ENCODE measurements around the gene ETV6.
A peak's percentile ranks its signal among the peaks of the same experiment; 100 is the strongest.

Gene ETV6

GRCh38 chr12:11645391-11645790 lies 4.1 kb upstream of the ETV6 start:
- DNase-seq (ENCODE audit: low spot score), result no peak

- peak; percentile 87 for DNase-seq (ENCODE audit: low spot score)
Measured at GRCh38 chr12:11648514-11649412, 711 bp upstream of the ETV6 start.

- no peak for DNase-seq (ENCODE audit: low spot score)
Measured at GRCh38 chr12:11650286-11651281, 1.1 kb downstream of the ETV6 start.

GRCh38 chr12:11651381-11651780 lies 1.9 kb downstream of the ETV6 start:
- DNase-seq (ENCODE audit: low spot score), result no peak

- DNase-seq (ENCODE audit: low spot score), result no peak
Measured at GRCh38 chr12:11651785-11652184, 2.3 kb downstream of the ETV6 start.

- peak; percentile 47 for DNase-seq (ENCODE audit: low spot score)
Measured at GRCh38 chr12:11652351-11653040, 3.0 kb downstream of the ETV6 start.

- no peak for DNase-seq (ENCODE audit: low spot score)
Measured at GRCh38 chr12:11653215-11653753, 3.8 kb downstream of the ETV6 start.

- no peak for DNase-seq (ENCODE audit: low spot score)
Measured at GRCh38 chr12:11654338-11654737, 4.9 kb downstream of the ETV6 start.

- DNase-seq (ENCODE audit: low spot score), result no peak
Measured at GRCh38 chr12:11654802-11655201, 5.3 kb downstream of the ETV6 start.

GRCh38 chr12:11655842-11656241 lies 6.4 kb downstream of the ETV6 start:
- DNase-seq (ENCODE audit: low spot score), result no peak

- DNase-seq (ENCODE audit: low spot score), result no peak
Measured at GRCh38 chr12:11656550-11656949, 7.1 kb downstream of the ETV6 start.

- DNase-seq (ENCODE audit: low spot score), result no peak
Measured at GRCh38 chr12:11657511-11657910, 8.0 kb downstream of the ETV6 start.

- DNase-seq (ENCODE audit: low spot score), result peak; percentile 64
Measured at GRCh38 chr12:11658791-11659190, 9.3 kb downstream of the ETV6 start.

- no peak for DNase-seq (ENCODE audit: low spot score)
Measured at GRCh38 chr12:11660624-11661023, 11.2 kb downstream of the ETV6 start.

- DNase-seq (ENCODE audit: low spot score), result no peak
Measured at GRCh38 chr12:11661491-11662089, 12.1 kb downstream of the ETV6 start.

GRCh38 chr12:11662369-11662768 lies 12.9 kb downstream of the ETV6 start:
- DNase-seq (ENCODE audit: low spot score), result no peak

GRCh38 chr12:11663130-11663529 lies 13.7 kb downstream of the ETV6 start:
- no peak for DNase-seq (ENCODE audit: low spot score)

- no peak for DNase-seq (ENCODE audit: low spot score)
Measured at GRCh38 chr12:11664101-11664500, 14.6 kb downstream of the ETV6 start.

- no peak for DNase-seq (ENCODE audit: low spot score)
Measured at GRCh38 chr12:11666131-11667050, 16.9 kb downstream of the ETV6 start.

GRCh38 chr12:11667171-11667570 lies 17.7 kb downstream of the ETV6 start:
- no peak for DNase-seq (ENCODE audit: low spot score)
